Measurements from ENCODE around the gene MN1.

Gene MN1

DNA sequence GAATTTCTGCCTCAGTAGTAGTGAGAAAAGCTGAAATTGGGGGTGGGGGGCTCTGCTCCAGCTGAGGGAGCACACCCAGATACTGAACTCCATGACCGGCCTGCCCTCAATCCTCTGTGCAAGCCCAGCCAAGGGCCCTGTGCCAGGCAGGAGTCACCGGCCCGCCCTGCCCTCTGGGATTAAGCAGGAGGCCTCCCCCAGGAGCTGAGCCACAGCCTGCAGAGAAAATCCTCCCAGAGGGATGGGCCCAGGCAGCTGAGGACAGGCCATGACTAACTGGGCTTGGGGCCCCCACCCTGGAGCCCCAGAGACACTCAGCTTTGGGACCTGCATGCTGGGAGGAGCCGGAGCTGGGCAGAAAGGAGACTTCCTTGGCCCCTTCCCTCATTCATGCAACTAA lies 48.8 kb downstream of the MN1 start:
- peak; percentile 75 for DNase-seq (ENCODE audit: low read depth)
- TF ChIP-seq, protein P1, sequence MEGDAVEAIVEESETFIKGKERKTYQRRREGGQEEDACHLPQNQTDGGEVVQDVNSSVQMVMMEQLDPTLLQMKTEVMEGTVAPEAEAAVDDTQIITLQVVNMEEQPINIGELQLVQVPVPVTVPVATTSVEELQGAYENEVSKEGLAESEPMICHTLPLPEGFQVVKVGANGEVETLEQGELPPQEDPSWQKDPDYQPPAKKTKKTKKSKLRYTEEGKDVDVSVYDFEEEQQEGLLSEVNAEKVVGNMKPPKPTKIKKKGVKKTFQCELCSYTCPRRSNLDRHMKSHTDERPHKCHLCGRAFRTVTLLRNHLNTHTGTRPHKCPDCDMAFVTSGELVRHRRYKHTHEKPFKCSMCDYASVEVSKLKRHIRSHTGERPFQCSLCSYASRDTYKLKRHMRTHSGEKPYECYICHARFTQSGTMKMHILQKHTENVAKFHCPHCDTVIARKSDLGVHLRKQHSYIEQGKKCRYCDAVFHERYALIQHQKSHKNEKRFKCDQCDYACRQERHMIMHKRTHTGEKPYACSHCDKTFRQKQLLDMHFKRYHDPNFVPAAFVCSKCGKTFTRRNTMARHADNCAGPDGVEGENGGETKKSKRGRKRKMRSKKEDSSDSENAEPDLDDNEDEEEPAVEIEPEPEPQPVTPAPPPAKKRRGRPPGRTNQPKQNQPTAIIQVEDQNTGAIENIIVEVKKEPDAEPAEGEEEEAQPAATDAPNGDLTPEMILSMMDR (conservative IDR thresholded peaks at IDR 0.05; ENCODE audit: low read length) = no peak
- no peak overlapping the region for H3K4me3 ChIP-seq (ENCODE audit: low read length)

DNA sequence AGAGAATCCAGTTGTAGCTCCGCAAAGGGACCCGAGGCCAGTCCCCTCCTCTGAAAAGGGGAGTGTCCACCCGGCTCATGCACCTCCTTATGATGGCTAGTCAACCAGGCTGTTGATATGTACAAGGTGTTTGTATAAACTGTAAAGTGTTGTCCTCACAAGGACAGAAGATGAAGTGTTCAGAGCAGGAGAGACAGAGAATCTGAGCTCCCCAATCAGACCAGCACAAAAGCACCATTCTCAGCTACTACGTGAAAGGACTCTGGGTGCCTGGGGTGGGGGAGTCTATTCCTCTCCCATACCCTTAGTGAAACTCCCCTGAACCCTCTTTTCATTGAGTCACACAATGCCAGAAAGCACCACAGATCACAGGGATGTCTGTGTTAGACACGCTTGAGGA lies 49.4 kb downstream of the MN1 start:
- TF ChIP-seq, protein P1 (conservative IDR thresholded peaks at IDR 0.05; ENCODE audit: low read length) = no peak
- no peak for DNase-seq (ENCODE audit: low read depth)
- no peak overlapping the region for H3K4me3 ChIP-seq (ENCODE audit: low read length)

DNA sequence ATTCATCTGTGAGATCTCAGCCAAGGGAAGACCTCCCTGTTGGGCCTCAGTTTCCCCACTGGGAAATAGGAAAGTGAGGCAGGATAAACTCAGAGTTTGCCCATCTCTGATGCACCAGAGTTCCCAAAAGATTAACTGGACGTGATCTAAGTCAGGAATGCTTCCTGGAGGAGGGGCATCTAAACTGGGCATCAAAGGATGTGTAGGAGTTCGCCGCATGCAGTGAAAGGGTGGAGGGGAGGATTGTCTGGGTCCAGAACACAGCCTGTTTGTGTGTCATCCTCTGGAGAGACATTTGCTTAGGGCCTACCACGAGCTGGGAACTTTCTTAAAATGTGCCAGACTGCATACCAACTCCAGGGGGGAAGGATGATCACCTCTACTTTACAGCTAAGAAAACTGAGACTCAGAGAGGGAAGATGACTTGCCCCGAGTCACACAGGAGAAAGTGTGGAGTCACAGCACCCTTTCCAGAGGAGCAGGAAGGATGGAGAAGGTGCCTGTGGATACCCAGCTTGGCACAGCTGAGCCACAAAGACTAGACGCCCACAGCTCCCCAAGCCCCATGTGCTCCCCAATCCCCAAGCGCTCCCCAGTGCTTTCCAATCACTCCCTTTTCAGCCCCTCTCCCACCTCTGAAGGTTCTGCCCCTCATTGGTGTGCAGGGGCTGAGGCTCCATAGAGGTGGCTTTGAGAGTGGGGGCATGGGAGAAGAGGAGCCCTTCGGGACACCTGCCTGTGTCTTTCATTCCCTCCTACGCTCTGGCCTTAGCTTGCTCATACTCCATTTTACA lies 50.1 kb downstream of the MN1 start:
- DNase-seq (ENCODE audit: low read depth) = no peak
- TF ChIP-seq, protein P1 (conservative IDR thresholded peaks at IDR 0.05; ENCODE audit: low read length) = no peak
- H3K4me3 ChIP-seq (ENCODE audit: low read length) = no peak overlapping the region

DNA sequence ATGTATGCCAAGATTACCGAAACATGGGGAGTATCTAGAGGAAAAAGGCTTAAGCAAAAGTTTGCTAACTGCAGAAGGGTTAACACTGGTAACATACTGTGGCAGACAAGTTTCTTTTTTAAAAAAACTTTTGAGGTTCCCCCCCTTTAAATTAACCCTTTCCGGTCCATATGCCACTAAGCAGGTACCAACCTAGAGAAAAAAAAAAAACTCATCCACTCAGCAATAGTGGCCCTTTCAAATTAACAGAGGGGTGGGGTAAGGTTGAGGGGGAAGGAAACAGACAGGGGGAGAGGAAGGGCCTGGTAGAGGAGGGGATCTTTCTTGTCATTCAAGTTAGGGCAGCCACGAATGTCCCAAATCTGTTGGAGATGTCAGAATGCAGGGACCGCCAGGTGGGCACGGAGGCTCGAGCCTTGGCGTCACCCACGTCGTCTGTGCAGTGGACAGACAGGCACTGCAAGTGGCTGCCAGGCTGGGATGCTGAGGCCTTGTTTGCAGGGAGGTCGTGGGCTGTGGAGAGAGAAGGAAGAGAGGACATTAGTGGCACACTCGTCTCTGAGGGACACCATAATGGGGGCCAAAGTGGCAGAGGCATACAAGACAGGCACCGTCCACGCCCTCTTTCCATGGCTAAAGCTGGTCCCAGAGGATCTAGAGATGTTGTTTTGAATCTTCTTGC lies 50.8 kb downstream of the MN1 start:
- H3K4me3 ChIP-seq (ENCODE audit: low read length) = no peak overlapping the region
- DNase-seq (ENCODE audit: low read depth) = no peak
- TF ChIP-seq, protein P1 (conservative IDR thresholded peaks at IDR 0.05; ENCODE audit: low read length) = no peak

DNA sequence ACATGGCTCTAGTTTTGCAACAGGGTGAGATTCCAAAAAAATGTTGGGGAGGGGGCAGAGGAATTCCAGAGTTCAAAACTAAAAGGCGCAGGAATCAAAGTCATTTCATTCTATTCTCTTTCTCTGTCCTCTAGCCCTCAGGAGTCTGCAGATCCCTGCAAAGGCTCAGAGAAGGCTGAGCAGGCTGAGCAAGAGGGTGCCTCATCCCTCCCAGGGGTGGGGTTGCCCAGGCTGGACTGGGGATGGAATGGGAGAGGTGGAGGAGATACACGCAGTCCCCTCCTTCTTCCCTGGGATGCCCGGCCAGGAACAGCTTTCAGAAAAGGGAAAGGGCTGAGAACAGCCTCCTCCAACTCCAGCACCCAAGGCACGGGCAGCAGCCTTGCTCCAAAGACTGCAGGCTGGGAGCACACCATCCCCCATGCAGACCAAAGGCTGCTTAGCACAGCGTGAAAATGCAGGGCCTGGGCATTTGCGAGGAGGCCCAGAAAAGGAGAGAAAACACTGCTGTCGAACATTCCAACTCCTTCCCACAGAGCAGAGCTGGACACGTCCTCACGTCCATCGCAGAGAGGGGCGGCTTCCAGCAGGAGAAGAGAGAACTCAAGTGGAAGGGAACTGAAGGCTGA lies 51.8 kb downstream of the MN1 start:
- no peak overlapping the region for H3K4me3 ChIP-seq (ENCODE audit: low read length)
- peak; percentile 69 for DNase-seq (ENCODE audit: low read depth)
- TF ChIP-seq, protein P1 (conservative IDR thresholded peaks at IDR 0.05; ENCODE audit: low read length) = no peak

DNA sequence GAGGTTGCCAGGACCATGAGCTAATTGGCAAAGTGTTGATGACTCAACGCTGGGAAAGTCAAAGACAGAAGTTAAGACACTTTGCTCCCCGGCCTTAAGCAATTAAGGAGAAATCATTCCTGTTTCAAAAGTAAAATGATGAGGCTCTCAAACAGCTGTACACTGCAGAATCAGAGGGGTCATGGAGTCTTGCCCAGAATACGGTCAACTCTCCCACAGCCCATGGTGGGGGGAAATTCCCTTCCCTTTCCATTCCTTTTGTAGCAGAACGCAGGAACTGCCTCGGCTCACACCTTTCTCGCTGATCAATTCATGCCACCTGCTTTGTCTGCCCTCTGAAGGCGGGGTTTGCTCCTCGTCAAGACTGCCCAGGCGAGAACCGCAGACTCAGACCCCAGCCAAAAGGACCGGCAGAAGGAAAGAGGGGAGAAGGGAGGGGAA lies 52.8 kb downstream of the MN1 start:
- TF ChIP-seq, protein P1 (conservative IDR thresholded peaks at IDR 0.05; ENCODE audit: low read length) = no peak
- peak overlapping the region; percentile 37 for H3K4me3 ChIP-seq (ENCODE audit: low read length)

More for the DNA sequence above, 52.8 kb downstream of the MN1 start:
- DNase-seq (ENCODE audit: low read depth) = peak; percentile 87
